ENCODE data around the gene PAFAH1B1. TPM values are rescaled to one million over a fixed set of nuclear protein-coding genes. Genes with fewer than 3 reads are reported as not detected.
"Not testable (repeated sequence)": the region's sequence is repeated elsewhere in the genome, so short reads cannot be mapped to it uniquely, and the experiment has no call there.

The PAFAH1B1 gene
- total RNA-seq, 1 donor from 2014 or later = 96.6 TPM

DNA sequence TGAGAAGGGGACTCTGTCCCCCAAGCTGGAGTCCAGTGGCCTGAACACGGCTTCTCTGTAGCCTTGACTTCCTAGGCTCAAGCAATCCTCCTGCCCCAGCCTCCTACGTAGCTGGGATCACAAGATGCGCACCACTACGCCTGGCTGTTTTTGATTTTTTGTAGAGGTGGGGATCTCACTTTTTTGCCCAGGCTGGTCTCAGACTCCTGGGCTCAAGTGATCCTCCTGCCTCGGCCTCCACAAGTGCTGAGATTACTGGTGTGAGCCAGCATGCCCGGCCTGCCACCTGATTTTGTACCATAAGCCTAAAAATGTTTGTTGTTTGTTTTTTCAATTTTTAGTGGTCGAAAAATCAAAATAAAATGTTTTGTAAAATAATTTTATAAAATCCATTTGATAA lies 19.2 kb downstream of the PAFAH1B1 start:
- Histone ChIP-seq H3K4me3 (ENCODE audit: low read length in 3 of 3) (no peak overlapping the region), H3K9me3 (ENCODE audit: control insufficient read depth in 3 of 3, low read length in 3 of 3) (no peaks in the 10 kb centered on the region), H3K27me3 (ENCODE audit: control insufficient read depth in 3 of 3, insufficient read depth in 3 of 3, low read length in 3 of 3) (no peaks in the 10 kb centered on the region), H3K9ac (ENCODE audit: low read depth in 1 of 3, low read length in 3 of 3) (no peak overlapping the region), H3K4me1 (ENCODE audit: control insufficient read depth in 3 of 3, insufficient read depth in 3 of 3, low read length in 3 of 3) (peaks cover 8 to 30% (median 19%) of the 10 kb centered on the region in 3 donors), H3K36me3 (ENCODE audit: control insufficient read depth in 3 of 3, insufficient read depth in 3 of 3, low read length in 3 of 3) (peaks cover 0 to 2% (median 0%) of the 10 kb centered on the region in 3 donors), H3K27ac (ENCODE audit: low read depth, low read length) (no peak overlapping the region)

DNA sequence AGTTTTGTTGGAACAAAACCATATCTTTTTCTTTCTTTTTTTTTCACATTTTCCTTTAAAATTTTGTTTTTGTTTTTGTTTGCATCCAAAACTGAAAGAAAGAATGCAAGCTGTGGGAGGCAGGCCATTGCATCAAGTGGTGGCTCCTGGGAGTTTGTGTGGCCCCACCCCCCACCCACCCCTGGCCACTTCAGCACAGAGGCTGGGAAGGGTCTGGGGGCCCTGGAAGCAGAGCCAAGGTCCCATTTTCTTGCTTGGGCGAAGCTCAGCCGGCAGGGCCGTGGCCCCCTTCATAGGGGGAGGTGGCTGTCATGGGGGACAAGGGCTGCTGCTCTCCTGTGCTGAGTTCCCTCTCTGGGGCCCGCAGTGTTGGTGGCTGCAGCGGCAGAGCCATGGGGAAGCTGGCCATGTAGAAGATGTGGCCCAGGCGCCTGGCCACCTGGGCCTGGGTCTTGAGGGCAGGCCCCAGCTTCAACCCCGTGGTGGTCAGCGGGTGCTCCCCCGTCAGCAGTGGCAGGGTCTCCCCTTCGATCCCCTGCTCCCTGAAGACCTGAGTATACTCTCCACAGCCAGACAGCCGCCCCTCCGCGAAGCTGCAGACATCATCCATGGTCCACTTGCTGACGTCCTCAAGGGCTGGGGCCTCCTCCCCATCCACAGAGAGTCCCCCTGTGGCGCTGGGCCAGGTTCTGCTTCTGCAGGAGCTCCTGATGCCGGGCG lies 19.8 kb downstream of the PAFAH1B1 start:
- Histone ChIP-seq H3K9me3 (ENCODE audit: control insufficient read depth in 3 of 3, low read length in 3 of 3) (no peaks in the 10 kb centered on the region), H3K27me3 (ENCODE audit: control insufficient read depth in 3 of 3, insufficient read depth in 3 of 3, low read length in 3 of 3) (no peaks in the 10 kb centered on the region), H3K36me3 (ENCODE audit: control insufficient read depth in 3 of 3, insufficient read depth in 3 of 3, low read length in 3 of 3) (peaks cover 0 to 3% (median 0%) of the 10 kb centered on the region in 3 donors), H3K9ac (ENCODE audit: low read depth in 1 of 3, low read length in 3 of 3) (no peak overlapping the region), H3K4me3 (ENCODE audit: low read length in 3 of 3) (no peak overlapping the region), H3K27ac (ENCODE audit: low read depth, low read length) (no peak overlapping the region), H3K4me1 (ENCODE audit: control insufficient read depth in 3 of 3, insufficient read depth in 3 of 3, low read length in 3 of 3) (peaks cover 7 to 29% (median 19%) of the 10 kb centered on the region in 3 donors)

DNA sequence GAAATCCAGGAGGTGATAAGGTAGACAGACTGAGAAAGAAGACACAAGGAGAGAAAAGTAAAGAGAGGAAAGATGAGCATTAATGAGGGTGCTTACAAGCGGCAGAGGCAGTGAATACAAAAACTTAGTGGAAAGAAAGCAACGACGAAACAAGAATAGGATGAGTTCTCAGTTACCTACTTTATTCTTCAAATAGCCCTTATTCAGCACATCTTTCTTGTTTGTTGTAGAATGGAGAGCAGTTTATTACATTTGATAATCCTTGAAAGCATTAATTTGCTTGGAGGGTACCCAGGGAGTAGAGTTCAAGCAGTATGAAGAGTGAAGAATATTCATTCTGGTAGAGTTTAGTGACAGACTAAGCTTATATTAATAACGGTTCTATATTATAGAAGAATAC lies 22.4 kb downstream of the PAFAH1B1 start:
- H3K27ac ChIP-seq (ENCODE audit: low read depth, low read length) = no peak overlapping the region
- no peak overlapping the region for H3K9ac ChIP-seq (ENCODE audit: low read depth in 1 of 3, low read length in 3 of 3)
- peaks cover 0 to 12% (median 8%) of the 10 kb centered on the region in 3 donors for H3K4me1 ChIP-seq (ENCODE audit: control insufficient read depth in 3 of 3, insufficient read depth in 3 of 3, low read length in 3 of 3)
- no peaks in the 10 kb centered on the region for H3K27me3 ChIP-seq (ENCODE audit: control insufficient read depth in 3 of 3, insufficient read depth in 3 of 3, low read length in 3 of 3)
- H3K4me3 ChIP-seq (ENCODE audit: low read length in 3 of 3) = no peak overlapping the region
- no peaks in the 10 kb centered on the region for H3K9me3 ChIP-seq (ENCODE audit: control insufficient read depth in 3 of 3, low read length in 3 of 3)
- peaks cover 0 to 3% (median 0%) of the 10 kb centered on the region in 3 donors for H3K36me3 ChIP-seq (ENCODE audit: control insufficient read depth in 3 of 3, insufficient read depth in 3 of 3, low read length in 3 of 3)

DNA sequence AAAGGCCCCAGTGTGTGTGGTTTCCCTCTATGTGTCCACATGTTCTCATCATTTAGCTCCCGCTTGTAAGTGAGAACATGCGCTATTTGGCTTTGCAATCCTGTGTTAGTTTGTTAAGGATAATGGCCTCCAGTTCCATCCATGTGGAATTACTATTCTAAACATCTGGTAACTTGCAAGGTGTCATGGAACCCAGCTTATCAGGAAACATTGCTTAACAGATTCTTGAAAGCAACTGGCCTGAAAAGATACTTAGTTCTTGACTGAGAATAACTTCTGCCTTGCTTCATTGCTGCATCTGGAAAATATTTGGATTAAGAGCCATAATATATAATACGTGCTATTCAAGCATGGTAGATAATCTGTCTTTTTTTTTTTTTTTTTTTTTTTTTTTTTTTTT lies 27.8 kb downstream of the PAFAH1B1 start:
- Histone ChIP-seq H3K9me3 (ENCODE audit: control insufficient read depth in 3 of 3, low read length in 3 of 3) (no peaks in the 10 kb centered on the region), H3K9ac (ENCODE audit: low read depth in 1 of 3, low read length in 3 of 3) (no peak overlapping the region), H3K4me1 (ENCODE audit: control insufficient read depth in 3 of 3, insufficient read depth in 3 of 3, low read length in 3 of 3) (peaks cover under 1 to 9% (median 3%) of the 10 kb centered on the region in 3 donors), H3K4me3 (ENCODE audit: low read length in 3 of 3) (no peak overlapping the region), H3K27me3 (ENCODE audit: control insufficient read depth in 3 of 3, insufficient read depth in 3 of 3, low read length in 3 of 3) (no peaks in the 10 kb centered on the region), H3K36me3 (ENCODE audit: control insufficient read depth in 3 of 3, insufficient read depth in 3 of 3, low read length in 3 of 3) (peaks cover 0 to 3% (median 0%) of the 10 kb centered on the region in 3 donors), H3K27ac (ENCODE audit: low read depth, low read length) (no peak overlapping the region)

DNA sequence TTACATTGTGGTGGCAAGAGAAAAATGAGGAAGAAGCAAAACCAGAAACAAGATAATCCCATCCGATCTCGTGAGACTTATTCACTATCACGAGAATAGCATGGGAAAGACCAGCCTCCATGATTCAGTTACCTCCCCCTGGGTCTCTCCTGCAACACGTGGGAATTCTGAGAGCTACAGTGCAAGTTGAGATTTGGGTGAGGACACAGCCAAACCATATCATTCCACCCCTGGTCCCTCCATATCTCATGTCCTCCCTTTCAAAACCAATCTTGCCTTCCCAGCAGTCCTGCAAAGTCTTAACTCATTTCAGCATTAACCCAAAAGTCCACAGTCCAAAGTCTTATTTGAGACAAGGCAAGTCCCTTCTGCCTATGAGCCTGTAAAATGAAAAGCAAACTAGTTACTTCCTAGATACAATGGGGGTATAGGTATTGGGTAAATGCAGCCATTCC lies 28.5 kb downstream of the PAFAH1B1 start:
- H3K27ac ChIP-seq (ENCODE audit: low read depth, low read length); H3K4me3 ChIP-seq (ENCODE audit: low read length in 3 of 3); H3K4me1 ChIP-seq (ENCODE audit: control insufficient read depth in 3 of 3, insufficient read depth in 3 of 3, low read length in 3 of 3); H3K9ac ChIP-seq (ENCODE audit: low read depth in 1 of 3, low read length in 3 of 3); H3K36me3 ChIP-seq (ENCODE audit: control insufficient read depth in 3 of 3, insufficient read depth in 3 of 3, low read length in 3 of 3); H3K9me3 ChIP-seq (ENCODE audit: control insufficient read depth in 3 of 3, low read length in 3 of 3); H3K27me3 ChIP-seq (ENCODE audit: control insufficient read depth in 3 of 3, insufficient read depth in 3 of 3, low read length in 3 of 3): not testable (repeated sequence)

DNA sequence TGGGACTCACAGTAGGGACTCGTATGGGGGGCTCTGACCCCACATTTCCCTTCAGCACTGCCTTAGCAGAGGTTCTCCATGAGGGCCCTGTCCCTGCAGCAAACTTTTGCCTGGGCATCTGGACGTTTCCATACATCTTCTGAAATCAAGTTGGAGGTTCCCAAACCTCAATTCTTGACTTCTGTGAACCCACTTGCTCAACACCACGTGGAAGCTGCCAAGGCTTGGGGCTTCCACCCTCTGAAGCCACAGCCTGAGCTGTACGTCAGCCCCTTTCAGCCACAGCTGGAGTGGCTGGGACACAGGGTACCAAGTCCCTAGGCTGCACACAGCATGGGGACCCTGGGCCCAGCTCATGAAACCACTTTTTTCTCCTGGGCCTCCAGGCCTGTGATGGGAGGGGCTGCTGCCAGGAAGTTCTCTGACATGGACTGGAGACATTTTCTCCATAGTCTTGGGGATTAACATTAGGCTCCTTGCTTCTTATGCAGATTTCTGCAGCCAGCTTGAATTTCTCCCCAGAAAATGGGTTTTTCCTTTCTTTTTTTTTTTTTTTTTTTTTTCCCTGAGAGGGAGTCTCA lies 29.4 kb downstream of the PAFAH1B1 start:
- H3K4me1 ChIP-seq (ENCODE audit: control insufficient read depth in 3 of 3, insufficient read depth in 3 of 3, low read length in 3 of 3); H3K27me3 ChIP-seq (ENCODE audit: control insufficient read depth in 3 of 3, insufficient read depth in 3 of 3, low read length in 3 of 3); H3K27ac ChIP-seq (ENCODE audit: low read depth, low read length); H3K9me3 ChIP-seq (ENCODE audit: control insufficient read depth in 3 of 3, low read length in 3 of 3); H3K36me3 ChIP-seq (ENCODE audit: control insufficient read depth in 3 of 3, insufficient read depth in 3 of 3, low read length in 3 of 3); H3K9ac ChIP-seq (ENCODE audit: low read depth in 1 of 3, low read length in 3 of 3); H3K4me3 ChIP-seq (ENCODE audit: low read length in 3 of 3): not testable (repeated sequence)

DNA sequence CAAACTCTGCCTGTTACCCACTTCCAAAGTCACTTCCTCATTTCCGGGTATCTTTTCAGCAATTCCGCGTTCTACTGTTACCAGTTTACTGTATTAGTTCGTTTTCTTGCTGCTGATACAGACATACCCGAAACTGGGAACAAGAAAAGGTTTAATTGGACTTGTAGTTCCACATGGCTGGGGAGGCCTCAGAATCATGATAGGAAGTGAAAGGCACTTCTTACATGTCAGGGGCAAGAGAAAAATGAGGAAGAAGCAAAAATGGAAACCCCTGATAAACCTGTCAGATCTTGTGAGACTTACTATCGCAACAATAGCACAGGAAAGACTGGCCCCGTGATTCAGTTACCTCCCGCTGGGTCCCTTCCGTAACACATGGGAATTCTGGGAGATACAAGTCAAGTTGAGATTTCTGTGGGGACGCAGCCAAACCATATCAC lies 30.9 kb downstream of the PAFAH1B1 start:
- H3K9ac ChIP-seq (ENCODE audit: low read depth in 1 of 3, low read length in 3 of 3) = no peak overlapping the region
- no peaks in the 10 kb centered on the region for H3K36me3 ChIP-seq (ENCODE audit: control insufficient read depth in 3 of 3, insufficient read depth in 3 of 3, low read length in 3 of 3)
- H3K27me3 ChIP-seq (ENCODE audit: control insufficient read depth in 3 of 3, insufficient read depth in 3 of 3, low read length in 3 of 3) = no peaks in the 10 kb centered on the region
- H3K4me3 ChIP-seq (ENCODE audit: low read length in 3 of 3) = no peak overlapping the region
- peaks cover 0 to 7% (median 3%) of the 10 kb centered on the region in 3 donors for H3K4me1 ChIP-seq (ENCODE audit: control insufficient read depth in 3 of 3, insufficient read depth in 3 of 3, low read length in 3 of 3)
- no peak overlapping the region for H3K27ac ChIP-seq (ENCODE audit: low read depth, low read length)
- no peaks in the 10 kb centered on the region for H3K9me3 ChIP-seq (ENCODE audit: control insufficient read depth in 3 of 3, low read length in 3 of 3)

DNA sequence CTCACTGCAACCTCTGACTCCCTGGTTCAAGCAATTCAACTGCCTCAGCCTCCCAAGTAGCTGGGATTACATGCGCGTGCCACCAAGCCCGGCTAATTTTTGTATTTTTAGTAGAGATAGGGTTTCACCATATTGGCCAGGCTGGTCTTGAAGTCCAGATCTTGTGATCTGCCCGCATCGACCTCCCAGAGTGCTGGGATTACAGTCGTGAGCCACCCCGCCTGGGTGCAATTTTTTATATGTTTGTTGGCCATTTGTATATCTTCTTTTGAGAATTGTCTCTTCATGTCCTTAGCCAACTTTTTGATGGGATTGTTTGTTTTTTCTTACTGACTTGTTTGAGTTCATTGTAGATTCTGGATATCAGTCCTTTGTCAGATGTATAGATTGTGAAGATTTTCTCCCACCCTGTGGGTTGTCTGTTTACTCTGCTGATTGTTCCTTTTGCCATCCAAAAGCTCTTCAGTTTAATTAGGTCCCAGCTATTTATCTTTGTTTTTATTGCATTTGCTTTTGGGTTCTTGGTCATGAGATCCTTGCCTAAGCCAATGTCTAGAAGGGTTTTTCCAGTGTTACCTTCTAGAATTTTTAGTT lies 33.3 kb downstream of the PAFAH1B1 start:
- H3K27me3 ChIP-seq (ENCODE audit: control insufficient read depth in 3 of 3, insufficient read depth in 3 of 3, low read length in 3 of 3); H3K4me3 ChIP-seq (ENCODE audit: low read length in 3 of 3); H3K36me3 ChIP-seq (ENCODE audit: control insufficient read depth in 3 of 3, insufficient read depth in 3 of 3, low read length in 3 of 3); H3K9ac ChIP-seq (ENCODE audit: low read depth in 1 of 3, low read length in 3 of 3); H3K27ac ChIP-seq (ENCODE audit: low read depth, low read length); H3K9me3 ChIP-seq (ENCODE audit: control insufficient read depth in 3 of 3, low read length in 3 of 3): not testable (repeated sequence)
- peaks cover 10 to 21% (median 21%) of the 10 kb centered on the region in 3 donors for H3K4me1 ChIP-seq (ENCODE audit: control insufficient read depth in 3 of 3, insufficient read depth in 3 of 3, low read length in 3 of 3)

DNA sequence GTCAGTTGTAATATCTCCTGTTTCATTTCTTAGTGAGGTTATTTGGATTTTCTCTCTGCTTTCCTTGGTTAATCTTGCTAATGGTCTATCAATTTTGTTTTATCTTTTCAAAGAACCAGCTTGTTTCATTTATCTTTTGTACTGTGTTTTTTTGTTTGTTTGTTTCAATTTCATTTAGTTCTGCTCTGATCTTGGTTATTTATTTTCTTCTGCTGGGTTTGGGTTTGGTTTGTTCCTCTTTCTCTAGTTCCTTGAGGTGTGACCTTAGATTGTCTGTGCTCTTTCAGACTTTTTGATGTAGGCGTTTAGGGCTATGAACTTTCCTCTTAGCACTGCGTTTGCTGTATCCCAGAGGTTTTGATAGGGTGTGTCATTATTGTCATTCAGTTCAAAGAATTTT lies 35.5 kb downstream of the PAFAH1B1 start:
- H3K9me3 ChIP-seq (ENCODE audit: control insufficient read depth in 3 of 3, low read length in 3 of 3); H3K27me3 ChIP-seq (ENCODE audit: control insufficient read depth in 3 of 3, insufficient read depth in 3 of 3, low read length in 3 of 3); H3K27ac ChIP-seq (ENCODE audit: low read depth, low read length); H3K4me3 ChIP-seq (ENCODE audit: low read length in 3 of 3); H3K9ac ChIP-seq (ENCODE audit: low read depth in 1 of 3, low read length in 3 of 3); H3K36me3 ChIP-seq (ENCODE audit: control insufficient read depth in 3 of 3, insufficient read depth in 3 of 3, low read length in 3 of 3): not testable (repeated sequence)
- H3K4me1 ChIP-seq (ENCODE audit: control insufficient read depth in 3 of 3, insufficient read depth in 3 of 3, low read length in 3 of 3) = peaks cover 10 to 21% (median 21%) of the 10 kb centered on the region in 3 donors

DNA sequence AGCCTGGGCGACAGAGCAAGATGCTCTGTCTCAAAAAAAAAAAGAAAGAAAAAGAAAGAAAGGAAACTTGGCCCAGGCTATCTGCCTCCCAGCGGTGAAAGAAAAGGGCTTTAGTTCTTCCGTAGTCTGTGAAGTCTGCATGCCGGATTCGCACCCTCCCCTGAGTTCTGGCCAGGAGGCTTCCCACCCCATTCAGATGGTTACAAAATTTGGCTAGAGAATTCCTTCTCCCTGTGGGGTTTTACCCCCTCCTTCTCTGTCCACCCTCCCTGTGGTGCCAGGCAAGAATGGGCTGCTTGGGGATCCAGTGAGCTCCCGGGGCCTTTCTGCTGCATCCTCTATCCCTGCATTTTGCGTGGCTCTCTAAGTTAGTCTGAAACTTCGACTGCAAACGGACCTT lies 37.8 kb downstream of the PAFAH1B1 start:
- Histone ChIP-seq H3K4me3 (ENCODE audit: low read length in 3 of 3) (no peak overlapping the region), H3K27ac (ENCODE audit: low read depth, low read length) (peak overlapping the region; percentile 67), H3K9ac (ENCODE audit: low read depth in 1 of 3, low read length in 3 of 3) (no peak overlapping the region), H3K36me3 (ENCODE audit: control insufficient read depth in 3 of 3, insufficient read depth in 3 of 3, low read length in 3 of 3) (no peaks in the 10 kb centered on the region), H3K4me1 (ENCODE audit: control insufficient read depth in 3 of 3, insufficient read depth in 3 of 3, low read length in 3 of 3) (peaks cover 19 to 23% (median 22%) of the 10 kb centered on the region in 3 donors), H3K9me3 (ENCODE audit: control insufficient read depth in 3 of 3, low read length in 3 of 3) (no peaks in the 10 kb centered on the region), H3K27me3 (ENCODE audit: control insufficient read depth in 3 of 3, insufficient read depth in 3 of 3, low read length in 3 of 3) (no peaks in the 10 kb centered on the region)
